Liver (tissue), 9 donors: Measurements from ENCODE around the gene HIPK3. TPM values are rescaled to one million over a fixed set of nuclear protein-coding genes. Genes with fewer than 3 reads are reported as not detected.

Source experiments
- DNase-seq: peaks from one replicate; pipeline ENCODE4 v3.0.0-alpha.2; 2017; ENCODE audit warnings: low spot score
- H3K27ac ChIP-seq, 2 donors: one replicate each; pipeline ENCODE4 v1.7.0; 2013; ENCODE audit warnings: inconsistent platforms in 2 of 2, low read length in 2 of 2, control low read depth in 1 of 2, low read depth in 1 of 2, mild to moderate bottlenecking in 1 of 2
- H3K27me3 ChIP-seq, 4 donors: one replicate each; pipeline versions ENCODE4 v1.6.1 to v1.7.0; 2013; ENCODE audit warnings: low read length in 3 of 4, inconsistent platforms in 1 of 4, mild to moderate bottlenecking in 1 of 4, moderate library complexity in 1 of 4; ENCODE audit not compliant: control insufficient read depth in 4 of 4, insufficient read depth in 4 of 4
- H3K36me3 ChIP-seq, 4 donors: one replicate each; pipeline versions ENCODE4 v1.6.1 to v1.7.0; 2013; ENCODE audit warnings: low read length in 3 of 4, mild to moderate bottlenecking in 3 of 4, low read depth in 1 of 4, moderate library complexity in 1 of 4; ENCODE audit not compliant: control insufficient read depth in 4 of 4, insufficient read depth in 3 of 4
- H3K4me1 ChIP-seq, 4 donors: one replicate each; pipeline versions ENCODE4 v1.6.1 to v1.7.0; 2013; ENCODE audit warnings: low read length in 3 of 4, mild to moderate bottlenecking in 3 of 4, moderate library complexity in 1 of 4; ENCODE audit not compliant: control insufficient read depth in 4 of 4, insufficient read depth in 4 of 4
- H3K4me3 ChIP-seq, 3 donors: one replicate each; pipeline versions ENCODE4 v1.6.1 to v1.7.0; 2013; ENCODE audit warnings: low read length in 3 of 3, control low read depth in 1 of 3, low read depth in 1 of 3, mild to moderate bottlenecking in 1 of 3
- H3K9ac ChIP-seq, 2 donors: one replicate each; pipeline ENCODE4 v1.7.0; 2013; ENCODE audit warnings: low read length in 2 of 2, mild to moderate bottlenecking in 2 of 2, moderate library complexity in 2 of 2, control low read depth in 1 of 2, low read depth in 1 of 2
- H3K9me3 ChIP-seq, 4 donors: one replicate each; pipeline versions ENCODE4 v1.6.1 to v1.7.0; 2013; ENCODE audit warnings: low read length in 3 of 4; ENCODE audit not compliant: control insufficient read depth in 4 of 4
- EGR1 ChIP-seq, 2 donors: IDR thresholded peaks; 2 replicates each; pipeline ENCODE4 v1.6.1; 2016 to 2018; ENCODE audit warnings: antibody characterized with exemption in 2 of 2, low read depth in 2 of 2
- FOXA1 ChIP-seq: IDR thresholded peaks from 2 replicates; pipeline ENCODE4 v1.6.1; 2016; ENCODE audit warnings: antibody characterized with exemption
- FOXA2 ChIP-seq: IDR thresholded peaks from 2 replicates; pipeline ENCODE4 v1.6.1; 2016; ENCODE audit warnings: antibody characterized with exemption
- GABPA ChIP-seq, 2 donors: IDR thresholded peaks in 1 of 2; conservative IDR thresholded peaks in 1 of 2; 2 replicates each; pipeline ENCODE4 v1.6.1; 2016; ENCODE audit warnings: antibody characterized with exemption in 2 of 2, mild to moderate bottlenecking in 1 of 2, moderate library complexity in 1 of 2
- HNF4A ChIP-seq, 2 donors: conservative IDR thresholded peaks; 2 replicates each; pipeline ENCODE4 v1.6.1; 2016; ENCODE audit warnings: antibody characterized with exemption in 2 of 2, mild to moderate bottlenecking in 2 of 2
- HNF4G ChIP-seq: IDR thresholded peaks from 2 replicates; pipeline ENCODE4 v1.6.1; 2016; ENCODE audit warnings: antibody characterized with exemption
- JUND ChIP-seq, 2 donors: IDR thresholded peaks; 2 replicates each; pipeline ENCODE4 v1.6.1; 2016; ENCODE audit warnings: antibody characterized with exemption in 2 of 2
- NR2F2 ChIP-seq: IDR thresholded peaks from 2 replicates; pipeline ENCODE4 v1.6.1; 2016; ENCODE audit warnings: antibody characterized with exemption
- RAD21 ChIP-seq, 2 donors: IDR thresholded peaks; 2 replicates each; pipeline ENCODE4 v1.6.1; 2016; ENCODE audit warnings: antibody characterized with exemption in 2 of 2, mild to moderate bottlenecking in 2 of 2
- RXRA ChIP-seq, 2 donors: IDR thresholded peaks; 2 replicates each; pipeline ENCODE4 v1.6.1; 2017 to 2018; ENCODE audit warnings: antibody characterized with exemption in 2 of 2, mild to moderate bottlenecking in 1 of 2
- SP1 ChIP-seq: IDR thresholded peaks from 2 replicates; pipeline ENCODE4 v1.6.1; 2018; ENCODE audit warnings: antibody characterized with exemption, mild to moderate bottlenecking
- TAF1 ChIP-seq: conservative IDR thresholded peaks from 2 replicates; pipeline ENCODE4 v1.6.1; 2016; ENCODE audit warnings: antibody characterized with exemption, mild to moderate bottlenecking
- YY1 ChIP-seq: IDR thresholded peaks from 2 replicates; pipeline ENCODE4 v1.6.1; 2016; ENCODE audit warnings: antibody characterized with exemption, mild to moderate bottlenecking
- WGBS: extraction: QIAGEN DNeasy Blood & Tissue Kit; methylation state at CpG from one replicate; pipeline ENCODE4 v1.1.7; 2013; 5-methylcytosine and 5-hydroxymethylcytosine counted together
- polyA plus RNA-seq, 2 donors: library from polyadenylated mRNA; stranded (reverse) in 1 of 2; unstranded in 1 of 2; fragments of 200-250 nt in 1 of 2; fragments of >200 nt in 1 of 2; fragmentation: Nextera tagmentation in 1 of 2; extraction: Ambion mirVana in 1 of 2; gene quantifications; one replicate each; pipeline versions ENCODE4 v1.2.1 to v1.2.3, GENCODE V29; 2013 to 2015
- total RNA-seq, 2 donors: library from RNA; depleted of rRNA; stranded (reverse); fragments of >200 nt; gene quantifications; one replicate each; pipeline ENCODE4 v1.2.3, GENCODE V29; 2014
- TF ChIP-seq, protein P1 (sequence below): fragments of 150-350 bp; IDR thresholded peaks from 2 replicates; pipeline ENCODE4 v1.5.1; 2017; ENCODE audit warnings: improper control_type of control experiment, low read depth, low read length; ENCODE audit not compliant: missing input control
- TF ChIP-seq, protein P2 (sequence below): IDR thresholded peaks from 2 replicates; pipeline ENCODE4 v1.6.1; 2016; ENCODE audit warnings: antibody characterized with exemption
- TF ChIP-seq, protein P3 (sequence below): IDR thresholded peaks from 2 replicates; pipeline ENCODE4 v1.6.1; 2016; ENCODE audit warnings: antibody characterized with exemption, mild to moderate bottlenecking
- TF ChIP-seq, protein P4 (sequence below): IDR thresholded peaks from 2 replicates; pipeline ENCODE4 v1.6.1; 2016; ENCODE audit warnings: antibody characterized with exemption
- TF ChIP-seq, protein P5 (sequence below): IDR thresholded peaks from 2 replicates; pipeline ENCODE4 v1.6.1; 2016; ENCODE audit warnings: antibody characterized with exemption
- donor health status: healthy.
- donor health status: healthy.
- donor health status: healthy.
- donor health status: healthy.
- donor health status: healthy.

The HIPK3 gene
- total and polyA plus RNA-seq, 4 donors: 12.0 to 67.5 (median 27.6) TPM

DNA sequence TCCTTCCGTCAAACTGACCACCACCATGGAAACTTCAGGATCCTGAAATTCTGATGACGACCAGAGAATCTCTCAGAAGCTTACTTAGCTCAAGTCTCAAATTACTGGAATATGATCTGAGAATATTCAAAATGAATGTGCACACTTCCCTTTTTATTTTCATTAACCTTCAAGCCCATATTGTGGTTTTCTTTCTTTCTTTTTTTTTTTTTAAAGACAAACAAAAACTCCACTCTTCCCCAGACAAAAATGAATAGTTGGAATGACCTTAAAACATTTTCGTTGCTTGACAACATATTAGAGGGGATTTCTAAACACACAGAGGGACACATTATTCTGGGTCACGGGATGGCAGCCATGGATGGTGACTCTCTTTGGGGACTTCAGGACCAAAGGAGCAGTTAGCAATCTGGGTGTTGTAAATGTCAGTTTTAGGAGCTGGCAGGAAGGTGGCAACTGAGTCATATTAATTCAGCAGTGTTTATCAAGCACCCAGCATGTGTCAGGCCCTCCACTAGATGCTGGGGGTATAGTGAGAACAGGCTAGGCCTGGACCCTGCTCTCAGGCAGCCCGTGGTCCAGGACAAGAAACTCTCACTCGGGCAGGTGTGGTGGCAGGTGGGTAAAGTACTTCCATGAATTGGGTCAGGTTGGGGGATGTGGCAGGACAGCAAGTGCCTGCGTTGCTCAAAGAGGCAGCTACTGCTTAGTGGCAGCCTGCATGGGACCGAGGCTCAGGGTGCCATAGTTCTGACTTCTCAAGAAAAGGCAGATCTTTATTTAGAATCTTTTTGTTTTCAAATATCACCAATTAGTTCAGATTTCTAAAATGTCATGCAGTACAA, 126.1 kb downstream of the HIPK3 start:
- Histone ChIP-seq H3K9me3 (peaks cover 0 to 13% (median 2%) of the 10 kb centered on the region in 4 donors), H3K27me3 (peaks cover 0 to 11% (median 3%) of the 10 kb centered on the region in 4 donors), H3K4me1 (no peaks in the 10 kb centered on the region), H3K9ac (no peak overlapping the region), H3K36me3 (no peaks in the 10 kb centered on the region), H3K4me3 (no peak overlapping the region), H3K27ac (no peak overlapping the region)
- no peak for DNase-seq
- 71% methylated on average over 8 of the region's 8 CpGs for WGBS
- no peak for TF ChIP-seq FOXA1
- no peak for TF ChIP-seq YY1
- TF ChIP-seq HNF4G: no peak
- TF ChIP-seq, protein P1, sequence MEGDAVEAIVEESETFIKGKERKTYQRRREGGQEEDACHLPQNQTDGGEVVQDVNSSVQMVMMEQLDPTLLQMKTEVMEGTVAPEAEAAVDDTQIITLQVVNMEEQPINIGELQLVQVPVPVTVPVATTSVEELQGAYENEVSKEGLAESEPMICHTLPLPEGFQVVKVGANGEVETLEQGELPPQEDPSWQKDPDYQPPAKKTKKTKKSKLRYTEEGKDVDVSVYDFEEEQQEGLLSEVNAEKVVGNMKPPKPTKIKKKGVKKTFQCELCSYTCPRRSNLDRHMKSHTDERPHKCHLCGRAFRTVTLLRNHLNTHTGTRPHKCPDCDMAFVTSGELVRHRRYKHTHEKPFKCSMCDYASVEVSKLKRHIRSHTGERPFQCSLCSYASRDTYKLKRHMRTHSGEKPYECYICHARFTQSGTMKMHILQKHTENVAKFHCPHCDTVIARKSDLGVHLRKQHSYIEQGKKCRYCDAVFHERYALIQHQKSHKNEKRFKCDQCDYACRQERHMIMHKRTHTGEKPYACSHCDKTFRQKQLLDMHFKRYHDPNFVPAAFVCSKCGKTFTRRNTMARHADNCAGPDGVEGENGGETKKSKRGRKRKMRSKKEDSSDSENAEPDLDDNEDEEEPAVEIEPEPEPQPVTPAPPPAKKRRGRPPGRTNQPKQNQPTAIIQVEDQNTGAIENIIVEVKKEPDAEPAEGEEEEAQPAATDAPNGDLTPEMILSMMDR: no peak
- TF ChIP-seq, protein P2, sequence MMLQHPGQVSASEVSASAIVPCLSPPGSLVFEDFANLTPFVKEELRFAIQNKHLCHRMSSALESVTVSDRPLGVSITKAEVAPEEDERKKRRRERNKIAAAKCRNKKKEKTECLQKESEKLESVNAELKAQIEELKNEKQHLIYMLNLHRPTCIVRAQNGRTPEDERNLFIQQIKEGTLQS: no peak
- no peak for TF ChIP-seq FOXA2
- no peak for TF ChIP-seq RAD21 (IDR thresholded peaks at IDR 0.05)
- no peak for TF ChIP-seq HNF4A (conservative IDR thresholded peaks at IDR 0.05)
- no peak for TF ChIP-seq EGR1 (IDR thresholded peaks at IDR 0.05; ENCODE audit: low read depth in 2 of 2)
- TF ChIP-seq TAF1: no peak
- TF ChIP-seq NR2F2: no peak
- no peak for TF ChIP-seq GABPA (IDR thresholded peaks at IDR 0.05 in 1 of 2, conservative IDR thresholded peaks at IDR 0.05 in 1 of 2)
- no peak for TF ChIP-seq SP1
- TF ChIP-seq, protein P3, sequence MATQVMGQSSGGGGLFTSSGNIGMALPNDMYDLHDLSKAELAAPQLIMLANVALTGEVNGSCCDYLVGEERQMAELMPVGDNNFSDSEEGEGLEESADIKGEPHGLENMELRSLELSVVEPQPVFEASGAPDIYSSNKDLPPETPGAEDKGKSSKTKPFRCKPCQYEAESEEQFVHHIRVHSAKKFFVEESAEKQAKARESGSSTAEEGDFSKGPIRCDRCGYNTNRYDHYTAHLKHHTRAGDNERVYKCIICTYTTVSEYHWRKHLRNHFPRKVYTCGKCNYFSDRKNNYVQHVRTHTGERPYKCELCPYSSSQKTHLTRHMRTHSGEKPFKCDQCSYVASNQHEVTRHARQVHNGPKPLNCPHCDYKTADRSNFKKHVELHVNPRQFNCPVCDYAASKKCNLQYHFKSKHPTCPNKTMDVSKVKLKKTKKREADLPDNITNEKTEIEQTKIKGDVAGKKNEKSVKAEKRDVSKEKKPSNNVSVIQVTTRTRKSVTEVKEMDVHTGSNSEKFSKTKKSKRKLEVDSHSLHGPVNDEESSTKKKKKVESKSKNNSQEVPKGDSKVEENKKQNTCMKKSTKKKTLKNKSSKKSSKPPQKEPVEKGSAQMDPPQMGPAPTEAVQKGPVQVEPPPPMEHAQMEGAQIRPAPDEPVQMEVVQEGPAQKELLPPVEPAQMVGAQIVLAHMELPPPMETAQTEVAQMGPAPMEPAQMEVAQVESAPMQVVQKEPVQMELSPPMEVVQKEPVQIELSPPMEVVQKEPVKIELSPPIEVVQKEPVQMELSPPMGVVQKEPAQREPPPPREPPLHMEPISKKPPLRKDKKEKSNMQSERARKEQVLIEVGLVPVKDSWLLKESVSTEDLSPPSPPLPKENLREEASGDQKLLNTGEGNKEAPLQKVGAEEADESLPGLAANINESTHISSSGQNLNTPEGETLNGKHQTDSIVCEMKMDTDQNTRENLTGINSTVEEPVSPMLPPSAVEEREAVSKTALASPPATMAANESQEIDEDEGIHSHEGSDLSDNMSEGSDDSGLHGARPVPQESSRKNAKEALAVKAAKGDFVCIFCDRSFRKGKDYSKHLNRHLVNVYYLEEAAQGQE: no peak
- no peak for TF ChIP-seq RXRA (IDR thresholded peaks at IDR 0.05)
- TF ChIP-seq JUND (IDR thresholded peaks at IDR 0.05): no peak
- TF ChIP-seq, protein P4, sequence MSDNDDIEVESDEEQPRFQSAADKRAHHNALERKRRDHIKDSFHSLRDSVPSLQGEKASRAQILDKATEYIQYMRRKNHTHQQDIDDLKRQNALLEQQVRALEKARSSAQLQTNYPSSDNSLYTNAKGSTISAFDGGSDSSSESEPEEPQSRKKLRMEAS: no peak
- TF ChIP-seq, protein P5, sequence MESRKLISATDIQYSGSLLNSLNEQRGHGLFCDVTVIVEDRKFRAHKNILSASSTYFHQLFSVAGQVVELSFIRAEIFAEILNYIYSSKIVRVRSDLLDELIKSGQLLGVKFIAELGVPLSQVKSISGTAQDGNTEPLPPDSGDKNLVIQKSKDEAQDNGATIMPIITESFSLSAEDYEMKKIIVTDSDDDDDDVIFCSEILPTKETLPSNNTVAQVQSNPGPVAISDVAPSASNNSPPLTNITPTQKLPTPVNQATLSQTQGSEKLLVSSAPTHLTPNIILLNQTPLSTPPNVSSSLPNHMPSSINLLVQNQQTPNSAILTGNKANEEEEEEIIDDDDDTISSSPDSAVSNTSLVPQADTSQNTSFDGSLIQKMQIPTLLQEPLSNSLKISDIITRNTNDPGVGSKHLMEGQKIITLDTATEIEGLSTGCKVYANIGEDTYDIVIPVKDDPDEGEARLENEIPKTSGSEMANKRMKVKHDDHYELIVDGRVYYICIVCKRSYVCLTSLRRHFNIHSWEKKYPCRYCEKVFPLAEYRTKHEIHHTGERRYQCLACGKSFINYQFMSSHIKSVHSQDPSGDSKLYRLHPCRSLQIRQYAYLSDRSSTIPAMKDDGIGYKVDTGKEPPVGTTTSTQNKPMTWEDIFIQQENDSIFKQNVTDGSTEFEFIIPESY: no peak
